Activated CD4-positive, alpha-beta T cell treated with anti-CD3 and anti-CD28 coated beads, Interleukin-2, amount 10 ng/mL, durations not matched to agents 7 days and 5 days (primary cell): ENCODE results near the gene RTP2. TPM values are rescaled to one million over a fixed set of nuclear protein-coding genes. Genes with fewer than 3 reads are reported as not detected.

Source experiments
- CTCF ChIA-PET: fragments of 350-600 bp; sonication (Branson Sonifier 250); formaldehyde crosslinking; loops from one replicate; lab custom pipeline; 2021; ENCODE audit warnings: antibody characterized with exemption; lab: Charles Lee
- POLR2A ChIA-PET: fragments of 350-600 bp; sonication (Branson Sonifier 250); formaldehyde crosslinking; loops from one replicate; lab custom pipeline; 2021; ENCODE audit warnings: antibody characterized with exemption; lab: Charles Lee
- DNase-seq: peaks from one replicate; pipeline ENCODE4 v3.0.0-alpha.2; 2020
- H3K27ac Mint-ChIP-seq: one replicate; pipeline ENCODE4 v1.8.0; 2021; ENCODE audit warnings: mild to moderate bottlenecking, moderate library complexity, mixed read lengths
- H3K27me3 Mint-ChIP-seq: one replicate; pipeline ENCODE4 v1.8.0; 2021; ENCODE audit warnings: mixed read lengths
- H3K36me3 Mint-ChIP-seq: one replicate; pipeline ENCODE4 v1.8.0; 2021; ENCODE audit warnings: low read depth, mixed read lengths
- H3K4me1 Mint-ChIP-seq: one replicate; pipeline ENCODE4 v1.8.0; 2021; ENCODE audit warnings: mixed read lengths
- H3K4me3 Mint-ChIP-seq: one replicate; pipeline ENCODE4 v1.8.0; 2021; ENCODE audit warnings: mild to moderate bottlenecking, moderate library complexity, mixed read lengths
- H3K9me3 Mint-ChIP-seq: one replicate; pipeline ENCODE4 v1.8.0; 2021; ENCODE audit warnings: mixed read lengths
- total RNA-seq, 2 experiments: library from RNA; stranded (reverse); gene quantifications; one replicate each; pipeline ENCODE4 v1.2.3, GENCODE V29; 2021

Gene RTP2
- total RNA-seq, 2 experiments from 2014 or later, result not detected

DNA sequence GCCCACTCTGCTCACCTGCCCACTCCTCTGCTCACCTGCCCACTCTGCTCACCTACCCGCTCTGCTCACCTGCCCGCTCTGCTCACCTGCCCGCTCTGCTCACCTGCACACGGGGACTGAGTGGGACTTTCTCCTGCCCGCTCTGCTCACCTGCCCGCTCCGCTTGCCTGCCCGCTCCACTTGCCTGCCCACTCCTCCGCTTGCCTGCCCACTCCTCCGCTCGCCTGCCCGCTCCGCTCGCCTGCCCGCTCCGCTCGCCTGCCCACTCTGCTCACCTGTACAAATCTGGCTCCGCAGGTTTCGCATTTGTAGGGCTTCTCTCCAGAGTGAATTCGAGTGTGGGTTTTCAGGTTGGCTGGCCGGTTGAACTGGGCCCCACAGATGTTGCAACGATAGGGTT is 22.9 kb upstream of the RTP2 start:
- Mint-ChIP-seq H3K9me3 (no peaks in the 10 kb centered on the region), H3K27ac (no peak overlapping the region), H3K36me3 (peaks cover 14% of the 10 kb centered on the region), H3K27me3 (no peaks in the 10 kb centered on the region), H3K4me1 (no peaks in the 10 kb centered on the region), H3K4me3 (no peak overlapping the region)
- ChIA-PET CTCF (interaction anchor here (3.7 kb wide), 1 partner anchor 14 kb away, joined by 16 read pairs; no protein-coding TSS in a partner anchor), POLR2A (no interaction called here)
- no peak for DNase-seq

- Mint-ChIP-seq H3K27me3 (no peaks in the 10 kb centered on the region), H3K4me3 (no peak overlapping the region), H3K9me3 (no peaks in the 10 kb centered on the region), H3K27ac (no peak overlapping the region), H3K36me3 (peaks cover 8% of the 10 kb centered on the region), H3K4me1 (no peaks in the 10 kb centered on the region)
- ChIA-PET POLR2A (no interaction called here), CTCF (interaction anchor here (0.6 to 1.4 kb wide), 2 partner anchors 17 to 415 kb away, joined by 3 read pairs; no protein-coding TSS in a partner anchor)
- DNase-seq, result no peak
Observed at GRCh38 chr3:187722206-187722612, 19.9 kb upstream of the RTP2 start.

DNA sequence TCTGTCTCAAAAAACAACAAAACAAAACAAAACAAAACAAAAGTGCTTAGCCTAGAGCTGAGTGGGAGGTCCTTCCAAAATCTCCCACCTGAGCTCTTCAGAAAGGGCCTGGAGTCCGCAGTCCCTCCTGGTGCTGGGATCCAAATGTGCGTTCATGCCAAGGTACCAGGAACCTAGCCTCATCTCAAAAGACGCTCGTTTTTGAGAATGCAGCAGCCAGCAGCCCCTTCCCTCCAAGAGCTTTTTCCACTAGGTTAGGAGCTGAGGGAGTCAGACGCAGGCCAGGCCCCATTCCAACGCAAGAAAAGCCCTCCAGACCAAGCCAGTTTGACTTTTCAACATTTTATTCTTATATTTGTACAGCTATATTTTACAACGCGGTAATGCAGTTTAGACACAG is 18.7 kb upstream of the RTP2 start:
- POLR2A ChIA-PET, result no interaction called here
- H3K27ac Mint-ChIP-seq, result no peak overlapping the region
- no peaks in the 10 kb centered on the region for H3K9me3 Mint-ChIP-seq
- peaks cover 3% of the 10 kb centered on the region for H3K27me3 Mint-ChIP-seq
- no peak for DNase-seq
- H3K4me1 Mint-ChIP-seq, result no peaks in the 10 kb centered on the region
- H3K4me3 Mint-ChIP-seq, result no peak overlapping the region
- H3K36me3 Mint-ChIP-seq, result peaks cover 8% of the 10 kb centered on the region
- CTCF ChIA-PET, result interaction anchor here (1.0 to 1.4 kb wide), 2 partner anchors 18 to 41 kb away, joined by 3 read pairs; no protein-coding TSS in a partner anchor

- Mint-ChIP-seq H3K4me3 (no peak overlapping the region), H3K27me3 (peaks cover 9% of the 10 kb centered on the region), H3K27ac (no peak overlapping the region), H3K36me3 (peaks cover 8% of the 10 kb centered on the region), H3K9me3 (no peaks in the 10 kb centered on the region), H3K4me1 (no peaks in the 10 kb centered on the region)
- ChIA-PET POLR2A (no interaction called here), CTCF (interaction anchor here (0.8 to 2.2 kb wide), 6 partner anchors 12 to 401 kb away, joined by 3 to 7 read pairs (median 4); no protein-coding TSS in a partner anchor)
- no peak for DNase-seq
Observed at GRCh38 chr3:187720337-187720670, 17.9 kb upstream of the RTP2 start.

DNA sequence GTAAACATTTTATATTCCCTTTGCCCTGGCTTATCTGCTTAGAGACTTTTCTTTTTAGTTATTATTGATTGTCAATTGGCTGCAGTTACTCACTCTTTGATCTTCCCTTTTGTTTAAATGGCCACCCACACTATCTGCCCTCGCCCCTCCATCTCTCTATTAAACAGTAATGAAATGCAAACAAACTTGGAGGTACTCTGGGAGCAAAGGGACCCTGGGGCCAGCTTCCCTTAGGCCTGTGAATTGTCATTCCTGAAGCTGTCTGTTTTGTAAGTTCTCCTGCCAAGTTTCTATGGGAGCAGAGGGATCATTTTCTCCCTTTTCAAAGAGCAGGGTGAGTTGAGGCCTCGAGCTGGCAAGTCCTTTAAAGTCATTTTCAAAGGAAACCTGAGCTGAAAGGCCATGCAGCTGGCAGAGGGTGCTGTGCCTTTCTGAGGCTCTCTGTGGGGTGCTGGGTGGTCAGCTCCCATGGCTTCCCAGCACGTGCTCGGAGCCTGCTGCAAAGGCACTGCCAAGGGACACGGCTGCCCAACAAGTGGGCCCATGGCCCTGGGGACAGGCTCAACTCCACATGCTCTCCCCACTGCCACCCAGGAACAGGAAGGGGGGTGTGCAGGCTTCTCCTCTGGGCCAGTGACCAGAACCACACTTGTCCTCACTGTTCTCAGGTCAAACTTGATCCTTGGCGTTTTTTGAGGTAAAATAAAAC is 17.4 kb upstream of the RTP2 start:
- Mint-ChIP-seq H3K27ac (no peak overlapping the region), H3K4me3 (no peak overlapping the region), H3K27me3 (peaks cover 12% of the 10 kb centered on the region), H3K4me1 (no peaks in the 10 kb centered on the region), H3K36me3 (peaks cover 8% of the 10 kb centered on the region), H3K9me3 (no peaks in the 10 kb centered on the region)
- ChIA-PET CTCF (interaction anchor here (0.8 to 2.3 kb wide), 10 partner anchors 13 to 1237 kb away, joined by 3 to 7 read pairs (median 4); no protein-coding TSS in a partner anchor), POLR2A (no interaction called here)
- DNase-seq, result no peak

GRCh38 chr3:187718802-187719201 is 16.4 kb upstream of the RTP2 start:
- Mint-ChIP-seq H3K27ac (no peak overlapping the region), H3K36me3 (peaks cover 7% of the 10 kb centered on the region), H3K4me3 (no peak overlapping the region), H3K4me1 (peaks cover 9% of the 10 kb centered on the region), H3K9me3 (no peaks in the 10 kb centered on the region), H3K27me3 (peaks cover 15% of the 10 kb centered on the region)
- POLR2A ChIA-PET, result no interaction called here
- DNase-seq, result no peak
- CTCF ChIA-PET, result interaction anchor here (0.6 to 2.3 kb wide), 8 partner anchors 14 to 1238 kb away, joined by 3 to 7 read pairs (median 3); no protein-coding TSS in a partner anchor

DNA sequence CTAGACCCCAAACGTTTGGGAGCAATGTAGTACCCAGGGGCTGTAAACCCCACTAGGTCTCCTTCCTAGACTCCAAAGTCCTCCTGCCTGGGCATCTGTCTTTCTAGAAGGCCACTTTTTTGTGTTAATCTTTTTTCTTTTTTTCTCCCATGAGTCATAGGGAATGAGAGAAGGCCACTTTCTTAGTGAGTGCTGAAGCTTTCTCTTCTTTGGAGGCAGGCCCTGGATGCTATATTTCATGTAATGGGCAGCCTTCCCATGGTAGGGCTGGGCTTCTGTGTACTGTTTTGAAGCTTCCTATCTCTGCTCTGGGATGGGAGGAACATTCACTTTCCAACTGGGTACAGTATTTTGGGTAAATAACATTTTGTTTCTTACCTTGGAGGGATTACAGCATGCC is 15.2 kb upstream of the RTP2 start:
- Mint-ChIP-seq H3K27ac (no peak overlapping the region), H3K4me1 (peaks cover 15% of the 10 kb centered on the region), H3K27me3 (peaks cover 15% of the 10 kb centered on the region), H3K36me3 (peaks cover 2% of the 10 kb centered on the region), H3K9me3 (no peaks in the 10 kb centered on the region), H3K4me3 (no peak overlapping the region)
- POLR2A ChIA-PET, result no interaction called here
- CTCF ChIA-PET, result interaction anchor here (1.0 to 2.3 kb wide), 3 partner anchors 18 to 1238 kb away, joined by 3 to 7 read pairs (median 4); no protein-coding TSS in a partner anchor
- no peak for DNase-seq

DNA sequence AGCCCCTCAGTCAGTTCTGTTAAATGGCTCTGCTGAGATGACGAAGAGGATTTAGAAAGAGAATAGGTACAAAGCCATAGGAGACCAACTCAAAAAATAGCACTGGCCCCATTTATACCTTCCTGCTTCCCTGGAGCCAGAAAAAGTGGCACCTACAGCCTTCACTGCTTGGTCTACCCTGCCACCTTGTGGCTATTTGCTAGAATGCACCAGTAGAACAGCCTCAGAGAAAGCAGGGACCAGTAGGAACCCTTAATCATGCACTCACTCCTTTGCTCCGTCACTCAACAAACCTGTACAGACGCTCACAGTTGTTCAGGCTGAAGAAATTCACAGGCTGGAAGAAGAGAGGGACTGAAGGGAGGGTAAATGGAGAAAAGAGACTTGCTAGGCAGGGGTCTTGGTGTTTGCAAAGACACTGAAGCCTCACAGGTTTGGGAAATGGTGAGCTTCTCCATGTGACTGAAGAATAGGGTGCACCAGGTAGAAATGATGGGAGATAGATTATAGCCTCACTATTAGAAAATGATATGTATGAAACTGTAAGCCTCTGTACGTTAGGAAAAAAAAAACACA is 12.1 kb upstream of the RTP2 start:
- H3K27me3 Mint-ChIP-seq, result peaks cover 15% of the 10 kb centered on the region
- DNase-seq, result peak; percentile 80
- no peaks in the 10 kb centered on the region for H3K9me3 Mint-ChIP-seq
- peaks cover 15% of the 10 kb centered on the region for H3K4me1 Mint-ChIP-seq
- H3K36me3 Mint-ChIP-seq, result no peaks in the 10 kb centered on the region
- no peak overlapping the region for H3K4me3 Mint-ChIP-seq
- ChIA-PET CTCF (interaction anchor here (0.6 to 3.2 kb wide), 11 partner anchors 10 to 1246 kb away, joined by 3 to 9 read pairs (median 4); no protein-coding TSS in a partner anchor), POLR2A (no interaction called here)
- no peak overlapping the region for H3K27ac Mint-ChIP-seq

DNA sequence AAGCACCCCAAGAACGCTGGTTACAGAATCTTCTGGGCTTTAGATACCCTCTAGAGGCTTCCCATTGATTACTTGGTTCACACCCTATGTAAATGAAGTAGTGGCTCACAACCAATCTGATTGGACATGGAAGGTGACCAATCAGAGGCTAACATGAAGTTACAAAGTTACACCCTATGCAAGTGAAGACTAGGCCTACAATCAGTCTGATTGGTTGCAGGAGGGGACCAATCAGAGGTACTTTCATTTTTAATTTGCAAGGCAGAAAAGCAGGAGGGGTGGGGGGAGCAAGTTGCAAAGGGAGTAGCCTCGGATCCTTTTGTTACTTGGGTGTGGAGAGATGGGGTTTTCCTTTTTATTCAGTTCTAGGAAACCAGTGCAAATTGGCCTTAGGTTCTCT is 11.1 kb upstream of the RTP2 start:
- CTCF ChIA-PET, result interaction anchor here (0.6 to 3.2 kb wide), 7 partner anchors 8 to 1456 kb away, joined by 3 to 9 read pairs (median 4); no protein-coding TSS in a partner anchor
- POLR2A ChIA-PET, result no interaction called here
- Mint-ChIP-seq H3K9me3 (no peaks in the 10 kb centered on the region), H3K36me3 (no peaks in the 10 kb centered on the region), H3K27ac (no peak overlapping the region), H3K27me3 (peaks cover 15% of the 10 kb centered on the region), H3K4me3 (no peak overlapping the region), H3K4me1 (peaks cover 15% of the 10 kb centered on the region)
- DNase-seq, result peak; percentile 36

GRCh38 chr3:187709155-187709554 is 6.8 kb upstream of the RTP2 start:
- Mint-ChIP-seq H3K27me3 (peaks cover 7% of the 10 kb centered on the region), H3K9me3 (no peaks in the 10 kb centered on the region), H3K36me3 (no peaks in the 10 kb centered on the region), H3K4me3 (no peak overlapping the region), H3K27ac (no peak overlapping the region), H3K4me1 (peaks cover 10% of the 10 kb centered on the region)
- ChIA-PET POLR2A (no interaction called here), CTCF (interaction anchor here (2.0 kb wide), 1 partner anchor 9 kb away, joined by 5 read pairs; no protein-coding TSS in a partner anchor)
- no peak for DNase-seq

GRCh38 chr3:187708696-187709095 is 6.3 kb upstream of the RTP2 start:
- ChIA-PET CTCF (no interaction called here), POLR2A (no interaction called here)
- peaks cover 7% of the 10 kb centered on the region for H3K27me3 Mint-ChIP-seq
- peaks cover 5% of the 10 kb centered on the region for H3K4me1 Mint-ChIP-seq
- no peak overlapping the region for H3K27ac Mint-ChIP-seq
- DNase-seq, result no peak
- H3K36me3 Mint-ChIP-seq, result no peaks in the 10 kb centered on the region
- H3K9me3 Mint-ChIP-seq, result no peaks in the 10 kb centered on the region
- H3K4me3 Mint-ChIP-seq, result no peak overlapping the region

- ChIA-PET CTCF (no interaction called here), POLR2A (no interaction called here)
- peaks cover 7% of the 10 kb centered on the region for H3K27me3 Mint-ChIP-seq
- no peak overlapping the region for H3K4me3 Mint-ChIP-seq
- H3K27ac Mint-ChIP-seq, result no peak overlapping the region
- H3K9me3 Mint-ChIP-seq, result no peaks in the 10 kb centered on the region
- H3K4me1 Mint-ChIP-seq, result no peaks in the 10 kb centered on the region
- no peak for DNase-seq
- no peaks in the 10 kb centered on the region for H3K36me3 Mint-ChIP-seq
Observed at GRCh38 chr3:187706971-187707370, 4.6 kb upstream of the RTP2 start.

- Mint-ChIP-seq H3K27me3 (peaks cover 7% of the 10 kb centered on the region), H3K4me1 (no peaks in the 10 kb centered on the region), H3K4me3 (no peak overlapping the region), H3K27ac (no peak overlapping the region), H3K9me3 (no peaks in the 10 kb centered on the region), H3K36me3 (no peaks in the 10 kb centered on the region)
- POLR2A ChIA-PET, result no interaction called here
- no peak for DNase-seq
- CTCF ChIA-PET, result interaction anchor here (0.7 to 0.9 kb wide), 2 partner anchors 8 to 936 kb away, joined by 3 to 4 read pairs; no protein-coding TSS in a partner anchor
Observed at GRCh38 chr3:187705164-187705563, 2.8 kb upstream of the RTP2 start.
